Measurements from ENCODE around the gene DAAM1.

DNA sequence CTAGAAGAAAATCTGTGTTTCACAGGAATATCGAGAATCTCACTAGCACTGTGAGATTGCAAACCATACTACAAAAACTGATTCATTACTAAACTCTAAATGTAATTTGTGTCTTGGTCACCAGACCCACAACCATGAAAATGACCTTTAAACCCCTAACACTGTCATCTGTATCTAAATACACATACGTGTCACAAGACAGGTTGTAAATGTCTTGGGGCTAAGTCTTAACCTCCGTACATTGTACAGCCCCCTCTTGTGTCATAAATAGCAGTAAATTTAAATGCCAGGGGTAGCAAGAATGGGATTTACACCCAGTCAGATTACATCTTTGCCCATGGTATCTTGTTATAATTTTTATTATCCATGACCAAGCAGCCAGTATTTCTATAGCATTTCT is 159.4 kb downstream of the DAAM1 start:
- TF ChIP-seq CTCF (IDR thresholded peaks at IDR 0.05) = no peak
- TF ChIP-seq POLR2A (IDR thresholded peaks at IDR 0.05) = no peak
- TF ChIP-seq POLR2AphosphoS5 (IDR thresholded peaks at IDR 0.05) = no peak

Data from breast epithelium (tissue), 3 donors.